AG09309 (cell line): ENCODE measurements around the gene F11R.
"Not testable (repeated sequence)": the region's sequence is repeated elsewhere in the genome, so short reads cannot be mapped to it uniquely, and the experiment has no call there.

Experiments
- DNase-seq: peaks from one replicate; pipeline ENCODE4 v3.0.0-alpha.2; 2010; ENCODE audit warnings: low read depth
- H3K4me3 ChIP-seq: 2 replicates; pipeline ENCODE4 v1.5.1; 2011; ENCODE audit warnings: mild to moderate bottlenecking, low read depth, low read length, moderate library complexity; ENCODE audit not compliant: control insufficient read depth
- CTCF ChIP-seq: IDR thresholded peaks from 2 replicates; pipeline ENCODE4 v1.5.1; 2011; ENCODE audit warnings: mild to moderate bottlenecking, low read depth, low read length, inconsistent platforms; ENCODE audit not compliant: insufficient read depth, control insufficient read depth; ENCODE audit errors: missing control alignments

F11R gene

GRCh38 chr1:160999376-160999775 is 21.6 kb downstream of the F11R start:
- no peak for DNase-seq

GRCh38 chr1:160997323-160998038 is 23.5 kb downstream of the F11R start:
- no peak for DNase-seq
- TF ChIP-seq CTCF, result peak; percentile 83
- no peak overlapping the region for H3K4me3 ChIP-seq

More at GRCh38 chr1:160999376-160999775, 21.6 kb downstream of the F11R start:
- TF ChIP-seq CTCF, result no peak
- H3K4me3 ChIP-seq, result no peak overlapping the region

GRCh38 chr1:160996178-160996577 is 24.8 kb downstream of the F11R start:
- H3K4me3 ChIP-seq, result no peak overlapping the region
- no peak for DNase-seq
- TF ChIP-seq CTCF, result no peak

GRCh38 chr1:160993544-160994193 is 27.3 kb downstream of the F11R start:
- H3K4me3 ChIP-seq, result no peak overlapping the region
- DNase-seq, result peak; percentile 75
- peak; percentile 50 for TF ChIP-seq CTCF

GRCh38 chr1:160992036-160992435 is 28.9 kb downstream of the F11R start:
- not testable (repeated sequence) for H3K4me3 ChIP-seq, DNase-seq

GRCh38 chr1:160987359-160988050 is 33.4 kb downstream of the F11R start:
- no peak overlapping the region for H3K4me3 ChIP-seq
- no peak for TF ChIP-seq CTCF

GRCh38 chr1:160985723-160986122 is 35.2 kb downstream of the F11R start:
- no peak overlapping the region for H3K4me3 ChIP-seq
- DNase-seq, result no peak
- TF ChIP-seq CTCF, result no peak

More at GRCh38 chr1:160987359-160988050, 33.4 kb downstream of the F11R start:
- no peak for DNase-seq
